Cardiac fibroblast (primary cell): ENCODE results near the gene MS4A12.
A peak's percentile ranks its signal among the peaks of the same experiment; 100 is the strongest.

Source experiments
- DNase-seq, 2 donors: peaks; one replicate each; pipeline versions ENCODE4 v3.0.0 to v3.0.0-alpha.2; 2010; ENCODE audit warnings: low read depth in 2 of 2
- H3K4me3 ChIP-seq, 2 donors: replicated peaks in 1 of 2; 1 replicate in 1 of 2; 2 replicates in 1 of 2; pipeline ENCODE4 v1.5.1; 2011; ENCODE audit warnings: low read depth in 2 of 2, low read length in 2 of 2, mild to moderate bottlenecking in 2 of 2, moderate library complexity in 1 of 2
- TF ChIP-seq, protein P1 (sequence below): IDR thresholded peaks from one replicate; pipeline ENCODE4 v1.5.1; 2011; ENCODE audit warnings: low read depth, mild to moderate bottlenecking, low read length, inconsistent platforms

Gene MS4A12

DNA sequence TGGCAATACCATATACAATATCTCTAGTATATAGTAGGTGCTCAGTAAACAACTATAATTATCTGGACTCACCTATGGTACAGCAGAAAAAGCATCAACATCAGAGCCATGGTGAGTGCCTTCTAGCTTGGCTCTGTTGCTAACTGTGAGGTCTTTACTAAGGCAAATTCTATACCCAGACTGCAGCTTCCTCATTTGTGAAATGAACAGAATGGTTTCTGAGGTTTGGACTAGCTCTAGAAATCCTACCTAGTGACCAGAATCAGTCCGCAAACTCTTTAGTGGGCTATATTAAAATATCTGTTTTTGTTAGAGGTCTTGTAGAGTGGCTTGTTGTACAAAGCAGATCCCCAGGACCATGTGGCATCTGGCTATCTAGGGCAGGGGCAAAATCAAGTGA is 33.2 kb upstream of the MS4A12 start:
- H3K4me3 ChIP-seq = no peak overlapping the region
- no peak for DNase-seq
- TF ChIP-seq, protein P1, sequence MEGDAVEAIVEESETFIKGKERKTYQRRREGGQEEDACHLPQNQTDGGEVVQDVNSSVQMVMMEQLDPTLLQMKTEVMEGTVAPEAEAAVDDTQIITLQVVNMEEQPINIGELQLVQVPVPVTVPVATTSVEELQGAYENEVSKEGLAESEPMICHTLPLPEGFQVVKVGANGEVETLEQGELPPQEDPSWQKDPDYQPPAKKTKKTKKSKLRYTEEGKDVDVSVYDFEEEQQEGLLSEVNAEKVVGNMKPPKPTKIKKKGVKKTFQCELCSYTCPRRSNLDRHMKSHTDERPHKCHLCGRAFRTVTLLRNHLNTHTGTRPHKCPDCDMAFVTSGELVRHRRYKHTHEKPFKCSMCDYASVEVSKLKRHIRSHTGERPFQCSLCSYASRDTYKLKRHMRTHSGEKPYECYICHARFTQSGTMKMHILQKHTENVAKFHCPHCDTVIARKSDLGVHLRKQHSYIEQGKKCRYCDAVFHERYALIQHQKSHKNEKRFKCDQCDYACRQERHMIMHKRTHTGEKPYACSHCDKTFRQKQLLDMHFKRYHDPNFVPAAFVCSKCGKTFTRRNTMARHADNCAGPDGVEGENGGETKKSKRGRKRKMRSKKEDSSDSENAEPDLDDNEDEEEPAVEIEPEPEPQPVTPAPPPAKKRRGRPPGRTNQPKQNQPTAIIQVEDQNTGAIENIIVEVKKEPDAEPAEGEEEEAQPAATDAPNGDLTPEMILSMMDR = no peak

DNA sequence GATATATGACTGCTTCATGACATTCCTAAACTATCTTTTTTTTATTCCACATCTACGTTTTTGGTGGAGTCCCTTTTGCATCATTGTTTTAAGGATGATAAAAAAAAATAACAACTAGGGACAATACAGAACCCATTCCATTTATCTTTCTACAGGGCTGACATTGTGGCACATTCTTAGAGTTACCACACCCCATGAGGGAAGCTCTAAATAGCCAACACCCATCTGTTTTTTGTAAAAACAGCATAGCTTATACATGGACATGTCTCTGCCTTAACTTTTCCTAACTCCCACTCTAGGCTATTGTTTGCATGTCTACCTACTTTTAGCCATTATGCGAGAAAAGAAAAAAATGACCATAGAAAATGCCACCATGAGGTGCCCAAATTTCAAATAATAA is 23.7 kb upstream of the MS4A12 start:
- no peak for DNase-seq
- TF ChIP-seq, protein P1 = no peak
- no peak overlapping the region for H3K4me3 ChIP-seq

DNA sequence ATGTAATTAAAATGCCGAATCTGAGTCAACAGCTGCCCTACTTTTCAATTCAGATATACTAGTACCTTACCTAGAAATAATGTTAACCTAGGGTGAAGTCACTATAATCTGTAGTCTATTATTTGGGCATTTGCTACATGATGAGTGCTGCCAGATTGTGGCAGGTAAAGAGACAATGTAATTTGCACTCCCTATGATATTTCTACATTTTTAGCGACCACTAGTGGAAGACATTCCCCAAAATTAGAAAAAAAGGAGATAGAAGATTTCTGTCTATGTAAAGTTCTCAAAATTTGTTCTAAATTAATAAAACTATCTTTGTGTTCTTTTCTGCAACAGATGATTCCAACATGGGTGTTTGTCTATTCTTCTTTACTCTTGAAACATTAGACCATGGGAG is 22.9 kb upstream of the MS4A12 start:
- no peak overlapping the region for H3K4me3 ChIP-seq
- DNase-seq = no peak
- TF ChIP-seq, protein P1 = no peak

DNA sequence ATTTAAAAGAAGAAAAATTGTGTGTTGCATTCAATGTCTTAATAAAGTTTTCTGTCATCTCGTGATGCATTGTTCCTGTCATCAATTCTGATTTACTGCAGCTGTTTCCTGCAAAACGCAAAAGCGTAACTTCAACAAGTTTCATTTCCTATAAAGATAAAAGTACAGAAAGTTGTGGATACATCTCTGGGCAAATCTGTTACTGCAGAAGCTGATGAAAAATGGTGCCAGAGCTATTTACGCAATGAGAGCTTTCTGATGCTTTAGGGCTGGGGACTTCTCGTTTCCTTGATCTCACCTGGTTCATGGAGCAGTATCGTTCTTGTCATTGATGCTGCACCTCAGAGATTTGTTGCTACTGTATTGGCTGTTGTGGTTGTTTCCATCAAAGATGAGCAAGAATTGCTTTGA is 15.5 kb upstream of the MS4A12 start:
- H3K4me3 ChIP-seq = no peak overlapping the region
- no peak for DNase-seq
- TF ChIP-seq, protein P1 = no peak

DNA sequence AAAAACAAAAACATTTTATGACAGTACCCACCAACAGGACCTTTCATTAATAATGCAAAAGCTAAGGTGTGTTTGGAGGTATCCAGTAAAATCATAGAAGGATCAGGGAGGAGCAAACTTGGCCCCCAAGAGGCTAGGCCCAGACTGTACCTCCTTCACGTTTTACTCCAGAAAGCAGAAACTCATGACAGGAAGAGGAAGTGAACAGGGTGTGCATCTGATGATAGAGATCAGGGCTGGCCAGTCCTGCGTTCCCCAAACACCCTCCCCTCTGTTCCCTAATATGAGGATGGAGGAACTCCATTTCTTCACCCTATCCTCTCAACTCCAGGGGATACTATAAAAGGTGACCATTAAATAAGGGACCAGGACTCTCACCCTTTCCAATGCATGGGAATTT is 10.2 kb upstream of the MS4A12 start:
- DNase-seq = no peak
- no peak overlapping the region for H3K4me3 ChIP-seq
- TF ChIP-seq, protein P1 = no peak

DNA sequence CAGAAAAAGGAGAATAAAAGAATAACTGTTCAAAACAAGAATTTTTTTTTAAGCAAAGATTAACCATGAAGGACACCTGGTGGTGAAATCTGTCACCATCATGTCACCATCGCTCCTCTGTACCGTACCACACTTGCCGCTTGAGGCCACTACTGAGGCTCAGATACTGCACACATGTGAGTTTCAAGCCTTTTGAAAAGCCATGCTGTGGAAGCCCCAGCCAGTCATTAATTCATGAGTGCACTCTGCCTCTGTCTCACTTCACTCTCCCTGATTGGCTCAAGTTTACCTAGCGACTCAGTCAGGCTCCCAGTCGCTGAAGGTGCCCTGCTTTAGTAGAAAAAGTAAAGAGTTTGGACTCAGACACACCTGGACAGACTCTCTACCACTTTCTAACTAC is 6.6 kb upstream of the MS4A12 start:
- TF ChIP-seq, protein P1 = no peak
- H3K4me3 ChIP-seq = no peak overlapping the region
- DNase-seq = peak in 1 of 2 donors; percentile 7

DNA sequence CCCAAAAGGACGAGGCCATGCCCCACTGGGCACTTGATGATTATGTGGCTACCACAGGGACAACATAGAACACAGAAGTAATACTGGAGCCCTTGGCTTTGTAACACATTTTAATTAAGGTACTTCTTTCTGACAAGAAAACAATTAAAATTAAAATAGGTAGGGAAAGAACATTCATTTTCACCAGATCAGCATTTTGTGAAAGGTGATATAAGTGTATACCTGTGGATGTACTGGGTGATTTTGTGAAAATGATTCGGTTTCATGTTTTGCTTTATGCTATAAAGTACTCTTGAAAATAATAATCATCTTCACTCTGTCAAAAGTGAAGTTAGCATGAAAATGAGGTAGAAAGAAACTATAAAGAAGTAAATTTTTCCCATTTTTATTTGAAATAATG is 876 bp downstream of the MS4A12 start:
- DNase-seq = no peak
- H3K4me3 ChIP-seq = no peak overlapping the region
- TF ChIP-seq, protein P1 = no peak
